Astrocyte of the hippocampus (primary cell): ENCODE results near the gene FAM219A.
A peak's percentile ranks its signal among the peaks of the same experiment; 100 is the strongest.

Source experiments
- DNase-seq: peaks from one replicate; pipeline ENCODE4 v3.0.0; 2011; ENCODE audit warnings: low read depth, low spot score

The FAM219A gene

DNA sequence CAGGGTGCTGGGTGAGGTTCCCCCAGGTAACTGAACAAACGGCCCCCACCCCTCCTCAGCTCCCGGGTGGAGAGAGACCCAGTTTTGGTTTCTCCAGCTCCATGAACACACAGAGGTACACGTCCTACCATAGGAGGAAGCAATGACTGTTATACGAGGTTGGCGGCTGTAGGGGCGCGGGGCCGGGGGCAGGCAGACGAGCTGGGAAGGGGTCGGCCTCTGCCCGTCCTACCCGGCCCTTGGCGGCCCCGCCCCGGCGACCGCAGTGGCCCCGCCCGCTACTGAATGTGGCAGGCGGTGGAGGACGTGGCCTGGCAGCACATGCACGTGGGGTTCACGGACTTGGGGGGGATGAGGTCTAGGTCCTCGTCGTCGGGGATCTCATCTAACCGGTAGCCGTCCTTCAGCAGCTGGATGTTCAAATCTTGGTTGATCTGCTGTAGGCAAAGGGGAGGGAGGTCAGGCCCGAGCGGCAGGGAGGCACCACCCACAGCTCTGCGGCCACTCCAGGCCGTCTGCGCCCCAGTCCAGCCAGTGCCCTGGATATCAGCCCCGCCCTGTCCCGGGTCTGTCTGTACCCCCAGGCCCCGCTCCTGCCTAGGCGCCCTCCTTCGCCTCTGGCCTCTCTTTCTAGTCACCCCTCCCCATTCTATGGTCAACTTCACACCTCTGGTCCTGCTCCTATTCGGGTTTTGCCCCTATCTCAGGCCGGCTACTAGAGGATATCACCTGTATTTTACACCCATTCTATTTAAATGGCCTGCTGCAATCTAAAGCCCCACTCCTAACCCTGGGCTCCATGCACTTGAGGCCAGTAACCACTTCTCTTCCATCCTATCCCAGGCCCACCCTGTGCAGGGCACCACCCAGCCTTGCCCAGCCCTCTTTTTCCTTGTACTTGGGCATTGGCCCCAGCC is 57.4 kb downstream of the FAM219A start:
- DNase-seq: no peak

- no peak for DNase-seq
Observed at GRCh38 chr9:34400275-34400674, 58.1 kb downstream of the FAM219A start.

GRCh38 chr9:34399729-34400128 is 58.6 kb downstream of the FAM219A start:
- DNase-seq: no peak

DNA sequence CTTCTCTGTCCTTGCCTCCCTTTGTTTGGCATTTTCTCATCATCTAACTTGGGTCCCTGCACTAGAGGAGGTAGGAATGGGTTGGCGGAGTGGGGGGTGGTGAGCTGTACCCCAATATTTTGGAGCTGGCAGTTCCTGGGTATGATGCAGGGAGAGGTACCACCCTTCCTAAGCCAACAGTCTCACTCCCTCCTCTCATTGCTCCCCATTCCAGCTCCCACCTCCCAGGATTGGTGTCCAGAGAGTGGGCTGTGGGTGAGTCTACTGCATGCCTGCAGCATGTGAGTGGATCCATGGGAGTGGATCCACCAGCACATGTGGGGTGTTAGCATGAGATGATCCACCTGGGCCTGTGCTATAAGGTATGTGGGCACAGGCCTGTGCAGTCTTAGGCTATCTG is 59.5 kb downstream of the FAM219A start:
- no peak for DNase-seq

DNA sequence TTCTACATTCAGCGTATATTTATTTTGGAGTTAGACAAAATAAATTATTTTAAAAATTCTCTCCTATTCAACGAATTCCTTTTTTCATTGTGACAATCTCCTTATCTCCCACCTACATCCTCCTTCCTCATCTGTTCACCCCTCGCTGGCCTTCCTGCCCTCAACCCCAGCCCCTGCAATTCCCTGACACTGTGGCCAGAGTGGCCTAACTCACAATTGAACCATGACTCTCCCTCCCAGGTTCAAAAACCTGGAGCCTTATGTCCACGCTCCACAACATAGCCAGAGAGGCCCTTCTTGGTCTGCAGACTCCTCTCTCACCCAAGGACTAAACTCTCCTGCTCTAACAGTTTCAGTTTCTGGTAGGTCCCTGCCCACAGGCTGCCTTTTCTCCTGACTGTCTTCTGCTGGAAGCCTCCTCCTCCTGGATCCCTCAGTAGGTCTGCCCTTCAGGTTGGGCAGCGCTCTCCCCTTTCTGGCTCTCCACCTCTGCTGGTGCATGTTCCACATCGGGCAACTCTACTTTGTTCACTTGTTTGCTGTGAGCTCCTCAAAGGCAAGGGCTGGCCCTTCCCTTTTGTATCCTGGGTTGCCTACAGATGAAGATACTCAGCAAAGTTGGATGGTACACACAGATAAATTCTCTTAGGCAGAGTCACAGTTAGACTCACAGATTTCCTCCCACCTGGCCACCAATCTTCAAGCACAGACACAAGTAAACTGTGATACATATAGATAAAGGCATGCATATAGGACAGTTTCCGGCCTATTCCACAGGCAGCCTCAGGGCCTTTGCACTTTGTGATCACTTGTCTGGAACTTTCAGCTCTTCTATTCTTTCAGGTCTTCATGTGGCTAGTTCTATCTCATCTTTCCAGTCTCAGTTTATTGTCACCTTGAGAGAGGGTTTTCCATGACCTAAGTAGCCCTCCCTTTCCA is 61.8 kb downstream of the FAM219A start:
- no peak for DNase-seq

DNA sequence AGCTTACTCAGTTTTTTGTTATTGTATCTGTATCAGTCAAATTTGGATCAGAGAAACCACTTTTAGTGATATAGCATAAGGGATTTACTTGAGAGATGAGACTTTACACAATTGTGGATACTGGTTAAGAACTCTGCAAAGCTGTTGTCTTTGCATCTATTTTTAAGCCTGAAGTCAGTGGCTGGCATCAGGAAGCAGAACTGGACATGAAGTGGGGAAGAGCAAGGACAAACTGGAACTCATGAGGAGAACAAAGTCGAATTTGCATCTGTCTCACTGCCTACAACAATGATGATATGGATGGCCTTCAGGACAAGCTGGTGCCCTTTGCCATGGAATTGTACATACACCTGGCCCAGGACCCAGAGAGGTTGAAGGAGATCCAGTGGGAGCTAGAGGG is 65.9 kb downstream of the FAM219A start:
- DNase-seq: no peak

DNA sequence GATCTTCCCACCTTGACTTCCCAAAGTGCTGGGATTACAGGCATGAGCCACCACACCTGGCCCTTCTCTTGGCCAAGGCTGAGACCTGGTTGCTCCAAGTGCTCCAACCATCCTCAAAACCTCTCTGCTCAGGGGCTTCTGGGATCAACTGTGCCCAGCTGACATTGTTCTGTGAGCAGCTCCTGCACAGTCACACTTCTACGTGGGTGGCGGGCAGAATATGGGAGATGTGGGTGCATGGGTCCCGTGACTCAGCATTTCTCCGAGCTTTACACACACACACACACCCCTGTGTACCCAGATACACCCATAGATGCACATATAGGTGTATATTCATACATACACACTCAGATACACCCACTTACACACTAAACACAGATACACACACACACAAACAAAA is 71.1 kb downstream of the FAM219A start:
- DNase-seq: no peak

DNA sequence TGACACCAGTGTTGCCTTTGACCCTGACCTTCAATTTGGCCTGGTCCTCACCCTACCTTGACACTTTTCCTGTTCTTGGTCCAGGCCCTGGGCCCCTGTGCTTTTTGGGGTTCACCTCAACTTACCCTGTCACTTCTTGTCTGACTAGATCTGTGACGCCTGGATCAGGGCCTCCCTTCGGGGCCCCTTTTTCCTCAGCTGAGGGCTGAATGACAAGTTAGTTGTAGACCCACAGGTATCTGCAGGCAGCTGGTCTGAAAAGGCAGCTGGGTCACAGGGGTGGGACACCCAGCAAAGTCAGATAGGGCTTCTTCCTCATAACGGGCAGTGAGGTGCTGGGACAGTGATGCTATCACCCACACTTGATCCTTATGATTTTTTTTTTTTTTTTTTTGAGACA is 71.7 kb downstream of the FAM219A start:
- no peak for DNase-seq

GRCh38 chr9:34385561-34386230 is 72.7 kb downstream of the FAM219A start:
- no peak for DNase-seq

DNA sequence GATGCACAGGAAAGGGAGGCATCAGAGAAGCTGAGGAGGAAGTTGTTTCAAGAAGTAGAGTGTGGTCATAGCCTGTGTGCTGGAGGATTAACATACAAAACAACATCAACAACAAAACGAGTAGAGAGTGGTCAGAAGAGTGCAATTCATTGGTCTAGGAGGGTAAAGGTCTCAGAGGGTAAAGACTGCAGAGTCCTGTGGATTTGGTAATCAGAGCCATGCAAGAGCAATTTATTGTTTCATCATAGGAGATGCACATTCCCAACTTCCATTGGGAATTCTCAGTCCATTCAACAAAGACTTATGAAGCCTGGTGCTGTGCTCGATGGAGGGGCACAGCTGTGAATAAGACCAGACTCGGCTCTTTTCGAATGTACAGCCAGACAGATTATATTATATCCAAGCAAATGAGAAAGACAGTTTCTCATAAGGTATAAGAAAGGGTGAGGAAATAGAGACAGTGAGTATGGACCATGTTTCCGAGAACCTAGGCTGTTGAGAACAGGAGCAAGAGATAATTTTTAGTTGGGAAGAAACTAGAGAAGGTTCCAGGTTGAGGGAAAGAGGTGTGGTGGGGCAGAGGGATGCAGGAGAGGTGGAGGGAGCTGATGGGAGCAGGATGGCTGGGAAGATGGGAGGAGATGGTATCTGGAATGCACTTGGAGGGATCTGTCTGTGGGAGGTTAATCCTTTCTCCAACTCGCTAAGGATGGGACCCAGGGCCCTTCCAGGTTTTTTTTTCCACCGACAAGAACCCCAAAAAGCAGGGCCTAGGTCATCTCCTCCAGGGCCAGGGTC is 73.8 kb downstream of the FAM219A start:
- DNase-seq: no peak

DNA sequence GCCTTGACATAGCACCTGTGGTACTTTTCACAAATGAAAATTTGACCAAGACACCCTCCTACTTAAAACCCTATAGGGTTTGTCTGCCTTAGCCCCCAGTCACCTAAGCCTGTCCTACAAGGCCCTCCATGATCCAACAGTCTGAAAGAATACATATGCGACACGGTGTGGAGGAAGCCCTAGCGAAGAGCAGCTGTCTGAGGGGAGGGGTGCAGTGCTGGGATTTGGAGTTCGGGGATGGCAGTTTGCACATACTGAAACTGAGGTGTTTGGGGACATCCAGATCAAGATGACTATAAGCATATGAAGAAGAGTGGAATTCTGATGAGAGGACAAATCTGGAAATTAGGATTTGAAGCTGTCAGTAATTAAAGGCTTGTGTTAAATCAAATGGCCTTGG is 74.5 kb downstream of the FAM219A start:
- no peak for DNase-seq

DNA sequence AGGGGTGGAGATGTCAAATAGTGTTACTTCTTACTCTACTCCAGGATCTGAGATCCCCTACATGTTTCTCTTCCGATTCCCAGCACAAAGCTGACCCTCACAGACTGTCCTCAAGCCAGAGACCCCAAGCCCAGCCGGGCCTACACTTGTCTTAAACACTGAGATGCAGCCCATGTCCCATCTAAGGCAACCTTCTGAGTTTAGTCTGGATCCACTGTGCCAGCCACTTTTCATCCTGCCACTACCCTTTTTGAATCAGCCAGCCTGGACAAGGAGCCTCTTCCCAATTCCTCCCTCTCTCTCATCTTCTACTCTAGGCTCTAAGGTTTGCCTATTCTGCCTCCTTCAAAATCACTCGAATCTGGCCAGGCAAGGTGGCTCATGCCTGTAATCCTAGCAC is 75.5 kb downstream of the FAM219A start:
- no peak for DNase-seq

DNA sequence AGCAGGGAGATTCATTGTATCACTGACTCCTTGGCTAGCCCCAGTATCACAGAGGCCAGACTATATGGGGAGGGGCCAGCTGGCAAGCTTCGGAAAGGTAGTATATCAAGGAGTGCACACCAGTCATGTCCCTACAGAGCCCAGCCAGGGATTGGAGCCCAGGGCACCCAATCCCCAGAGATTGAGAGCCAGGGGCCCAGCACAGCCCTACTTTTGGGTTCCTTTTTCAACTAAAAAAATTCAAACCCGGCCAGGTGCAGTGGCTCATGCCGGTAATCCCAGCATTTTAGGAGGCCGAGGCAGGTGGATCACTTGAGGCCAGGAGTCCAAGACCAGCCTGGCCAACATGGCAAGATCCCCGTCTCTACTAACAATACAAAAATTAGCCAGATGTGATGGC is 76.3 kb downstream of the FAM219A start:
- no peak for DNase-seq

- DNase-seq: peak; percentile 18
Observed at GRCh38 chr9:34381323-34381722, 77.0 kb downstream of the FAM219A start.

DNA sequence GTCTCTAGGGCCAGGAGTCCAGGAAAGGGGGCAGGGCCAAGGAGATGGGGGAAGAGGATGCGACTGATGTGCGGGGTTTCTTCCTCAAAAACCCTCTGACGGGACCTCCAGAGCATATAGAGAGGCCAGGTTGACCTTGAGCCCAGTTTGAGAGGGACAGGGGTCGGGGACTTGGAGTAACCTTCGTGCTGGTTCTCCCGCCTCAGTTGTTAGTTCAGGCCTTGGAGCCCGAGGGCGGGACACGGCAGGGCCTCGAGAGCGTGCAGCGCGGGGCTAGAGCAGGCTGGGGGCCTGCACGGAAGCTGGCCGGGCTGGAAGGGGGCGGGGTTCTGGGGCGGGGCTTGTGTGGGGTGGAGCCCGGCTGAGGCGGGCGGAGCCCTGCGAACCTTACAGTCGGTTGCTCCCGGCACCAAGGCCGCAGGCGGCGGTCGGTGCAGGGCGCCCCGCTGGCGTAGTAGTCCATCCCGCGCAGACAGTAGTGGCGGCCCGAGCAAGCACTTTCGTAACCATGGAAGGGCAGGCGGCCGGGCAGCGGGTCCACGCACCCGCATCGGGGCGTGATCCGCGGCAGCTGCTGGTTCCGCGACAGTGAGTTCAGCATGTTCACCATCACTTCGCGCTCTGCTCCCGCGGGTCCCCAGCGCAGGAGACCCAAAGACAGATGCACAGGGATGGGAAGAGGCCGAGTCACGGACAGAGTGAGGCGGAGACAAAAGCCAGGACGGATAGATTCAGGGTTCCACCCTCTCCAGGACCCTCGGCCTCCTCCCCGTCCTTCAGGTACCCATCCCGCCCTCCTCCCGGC is 77.7 kb downstream of the FAM219A start:
- DNase-seq: peak; percentile 81

- DNase-seq: no peak
Observed at GRCh38 chr9:34380034-34380510, 78.3 kb downstream of the FAM219A start.

DNA sequence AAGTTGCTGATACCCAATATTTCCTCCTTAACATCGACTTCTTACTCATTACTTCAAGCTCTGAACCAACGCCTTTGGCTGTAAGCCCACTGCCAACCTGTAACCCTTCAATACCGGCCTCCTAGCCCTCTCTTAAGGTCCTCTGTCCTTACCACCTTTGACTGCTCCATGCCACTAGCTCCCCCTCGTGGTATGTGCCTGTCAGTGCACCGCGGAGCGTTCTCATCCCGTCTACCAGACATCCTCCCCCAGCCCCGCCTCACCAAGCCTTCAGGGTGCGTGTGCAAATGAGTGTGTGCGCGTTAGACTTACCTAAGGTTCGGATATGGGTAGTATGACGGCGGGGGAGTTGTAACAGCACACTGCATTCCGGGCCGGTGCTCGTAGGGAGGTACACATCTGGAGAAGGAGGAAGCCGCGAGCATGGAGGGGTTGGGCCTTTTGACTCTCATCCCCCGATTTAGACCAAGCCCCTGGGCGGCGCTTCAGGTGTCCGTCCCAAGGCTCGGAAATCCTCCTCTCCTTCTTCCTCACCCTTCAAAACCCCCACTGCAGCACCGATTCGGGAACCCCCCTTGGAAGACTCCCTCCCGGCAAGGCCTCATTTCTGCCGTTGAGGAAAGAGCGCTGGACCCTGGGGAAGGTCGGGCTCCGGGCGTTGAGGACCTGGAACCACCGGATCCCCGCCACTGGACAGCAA is 78.9 kb downstream of the FAM219A start:
- DNase-seq: peak; percentile 86

DNA sequence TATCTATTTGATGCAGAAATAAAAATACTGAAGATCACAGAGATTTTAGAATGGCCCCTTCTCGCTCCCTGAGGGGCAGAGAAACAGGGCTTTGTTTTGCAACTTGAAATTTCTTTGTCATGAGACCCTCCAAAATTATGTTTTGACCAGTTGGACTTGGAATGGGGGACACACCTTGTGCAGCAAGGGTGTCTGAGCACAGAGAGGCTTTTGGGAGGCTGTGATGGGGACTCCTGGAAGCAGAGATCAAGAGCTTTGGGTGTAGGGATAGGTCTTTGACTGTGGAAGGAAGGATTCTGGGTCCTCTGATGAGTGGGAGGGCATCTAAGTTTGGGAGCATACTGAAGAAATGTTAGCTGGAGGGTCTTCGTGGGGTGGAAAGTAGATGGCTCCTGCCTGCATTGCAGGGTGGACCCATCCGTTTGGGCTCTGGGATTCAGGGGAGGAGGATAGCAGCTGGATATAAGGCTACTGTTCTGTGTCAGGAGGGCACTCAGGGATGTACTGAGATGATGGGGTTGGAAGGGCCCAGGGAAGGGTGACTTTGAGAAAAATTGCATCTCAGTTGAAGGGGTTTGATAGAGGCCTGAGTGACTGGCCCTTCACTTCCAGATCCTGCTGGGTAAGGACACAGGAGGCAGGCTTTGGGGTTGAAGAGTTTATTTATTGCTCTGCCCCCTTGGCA is 79.9 kb downstream of the FAM219A start:
- DNase-seq: no peak

DNA sequence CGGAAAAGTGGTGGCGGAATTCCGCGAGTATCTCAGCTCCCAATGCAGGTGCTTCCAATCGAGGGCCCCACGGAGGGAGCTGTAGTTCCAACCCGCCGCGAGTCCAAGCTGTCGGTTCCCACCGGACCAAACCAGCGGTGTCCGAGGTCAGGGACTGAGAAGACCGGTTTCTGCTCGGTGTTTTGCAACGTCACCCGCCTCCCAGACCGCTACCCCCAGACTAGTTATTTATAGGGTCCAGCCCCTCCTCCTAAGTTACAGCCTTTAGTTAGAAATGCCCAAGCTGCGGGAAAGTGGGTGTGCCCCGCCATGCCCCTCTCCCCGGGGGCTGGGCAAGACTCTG is 81.0 kb downstream of the FAM219A start:
- no peak for DNase-seq
